ES-I3 (cell line): ENCODE results near the gene TPSD1.

Source experiments
- H3K36me3 ChIP-seq: 2 replicates; pipeline ENCODE4 v1.6.1; 2013; ENCODE audit warnings: mild to moderate bottlenecking, low read length, control low read depth, moderate library complexity; ENCODE audit not compliant: insufficient read depth
- H3K4me1 ChIP-seq: 2 replicates; pipeline ENCODE4 v1.6.1; 2013; ENCODE audit warnings: mild to moderate bottlenecking, control low read depth, low read length; ENCODE audit not compliant: insufficient read depth
- H3K9ac ChIP-seq: 2 replicates; pipeline ENCODE4 v1.6.1; 2013; ENCODE audit warnings: low read depth, mild to moderate bottlenecking, low read length, moderate library complexity
- H3K9me3 ChIP-seq: 2 replicates; pipeline ENCODE4 v1.6.1; 2013; ENCODE audit warnings: mild to moderate bottlenecking, low read length, moderate library complexity; ENCODE audit not compliant: control insufficient read depth, insufficient read depth

TPSD1 gene

GRCh38 chr16:1216681-1217400, 39.0 kb upstream of the TPSD1 start:
- Histone ChIP-seq H3K9me3 (no peaks in the 10 kb centered on the region), H3K9ac (no peak overlapping the region), H3K4me1 (no peaks in the 10 kb centered on the region), H3K36me3 (no peaks in the 10 kb centered on the region; the same call in 1 of the 2 replicates)

- H3K36me3 ChIP-seq: no peaks in the 10 kb centered on the region; the same call in 1 of the 2 replicates
- H3K9ac ChIP-seq: no peak overlapping the region
- H3K9me3 ChIP-seq: no peaks in the 10 kb centered on the region
- no peaks in the 10 kb centered on the region for H3K4me1 ChIP-seq
These were observed 38.3 kb upstream of the TPSD1 start for GRCh38 chr16:1217526-1217925.

- Histone ChIP-seq H3K9me3 (no peaks in the 10 kb centered on the region), H3K36me3 (no peaks in the 10 kb centered on the region; the same call in 1 of the 2 replicates), H3K4me1 (no peaks in the 10 kb centered on the region), H3K9ac (no peak overlapping the region)
These were observed 37.6 kb upstream of the TPSD1 start for GRCh38 chr16:1218061-1218929.

GRCh38 chr16:1218930-1219611, 36.8 kb upstream of the TPSD1 start:
- no peaks in the 10 kb centered on the region for H3K4me1 ChIP-seq
- H3K36me3 ChIP-seq: no peaks in the 10 kb centered on the region; the same call in 1 of the 2 replicates
- no peaks in the 10 kb centered on the region for H3K9me3 ChIP-seq
- H3K9ac ChIP-seq: no peak overlapping the region

DNA sequence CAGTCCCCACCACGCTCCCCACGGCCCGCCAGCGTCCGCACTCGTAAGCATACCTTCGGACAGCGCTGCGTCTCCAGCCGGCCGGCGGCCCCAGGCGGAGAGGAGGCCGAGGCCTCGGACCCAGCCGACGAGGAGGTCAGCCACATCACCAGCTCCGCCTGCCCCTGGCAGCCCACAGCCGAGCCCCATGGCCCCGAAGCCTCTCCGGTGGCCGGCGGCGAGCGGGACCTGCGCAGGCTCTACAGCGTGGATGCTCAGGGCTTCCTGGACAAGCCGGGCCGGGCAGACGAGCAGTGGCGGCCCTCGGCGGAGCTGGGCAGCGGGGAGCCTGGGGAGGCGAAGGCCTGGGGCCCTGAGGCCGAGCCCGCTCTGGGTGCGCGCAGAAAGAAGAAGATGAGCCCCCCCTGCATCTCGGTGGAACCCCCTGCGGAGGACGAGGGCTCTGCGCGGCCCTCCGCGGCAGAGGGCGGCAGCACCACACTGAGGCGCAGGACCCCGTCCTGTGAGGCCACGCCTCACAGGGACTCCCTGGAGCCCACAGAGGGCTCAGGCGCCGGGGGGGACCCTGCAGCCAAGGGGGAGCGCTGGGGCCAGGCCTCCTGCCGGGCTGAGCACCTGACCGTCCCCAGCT, 35.7 kb upstream of the TPSD1 start:
- H3K4me1 ChIP-seq: no peaks in the 10 kb centered on the region
- H3K9me3 ChIP-seq: no peaks in the 10 kb centered on the region
- H3K36me3 ChIP-seq: no peaks in the 10 kb centered on the region; the same call in 1 of the 2 replicates
- H3K9ac ChIP-seq: no peak overlapping the region

- Histone ChIP-seq H3K36me3 (no peaks in the 10 kb centered on the region; the same call in 1 of the 2 replicates), H3K9ac (no peak overlapping the region), H3K9me3 (no peaks in the 10 kb centered on the region), H3K4me1 (no peaks in the 10 kb centered on the region)
These were observed 34.8 kb upstream of the TPSD1 start for GRCh38 chr16:1220841-1221627.

DNA sequence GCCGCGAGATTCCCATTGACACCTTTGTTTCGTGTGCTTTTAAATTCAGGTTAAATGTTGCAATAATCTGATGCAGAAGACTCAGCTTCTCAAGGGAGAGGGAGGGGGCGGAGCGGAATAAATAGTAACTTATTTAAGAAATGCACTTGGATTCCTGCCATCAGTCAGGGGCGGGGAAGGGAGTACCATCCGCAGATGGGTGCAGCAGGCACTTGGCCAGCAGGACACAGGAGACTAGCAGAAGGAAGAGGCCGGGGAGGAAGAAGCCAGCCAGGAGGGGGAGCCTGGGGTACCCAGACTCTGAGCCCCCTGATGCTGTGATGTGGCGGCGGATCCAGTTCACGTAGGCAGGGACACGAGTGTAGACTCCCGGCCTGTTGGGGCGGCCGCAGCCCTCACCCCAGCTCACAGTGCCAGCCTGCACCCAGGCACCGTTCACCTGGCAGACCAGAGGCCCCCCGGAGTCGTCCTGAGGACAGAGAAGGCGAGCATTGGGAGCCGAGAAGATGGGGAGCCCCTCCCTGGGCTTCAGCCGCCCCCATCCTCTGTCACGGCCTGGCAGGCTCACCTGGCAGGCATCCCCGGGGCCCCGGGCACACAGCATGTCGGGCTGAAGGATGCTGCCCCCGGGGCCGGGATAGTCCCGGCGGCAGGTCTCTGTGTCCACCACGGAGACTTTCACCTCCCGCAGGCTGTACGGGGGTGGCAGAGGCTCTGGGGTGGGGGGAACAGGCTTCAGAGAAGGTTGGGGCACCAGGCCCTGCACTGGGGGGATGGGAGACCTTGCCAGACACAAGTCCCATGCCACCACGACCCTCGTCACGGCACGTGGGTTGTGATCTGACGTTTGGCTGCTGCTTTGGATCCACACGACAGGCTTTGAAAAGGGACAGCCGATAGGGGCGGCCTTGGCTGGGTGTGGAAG, 34.0 kb upstream of the TPSD1 start:
- Histone ChIP-seq H3K9me3 (no peaks in the 10 kb centered on the region), H3K4me1 (no peaks in the 10 kb centered on the region), H3K36me3 (no peaks in the 10 kb centered on the region; the same call in 1 of the 2 replicates), H3K9ac (no peak overlapping the region)

GRCh38 chr16:1222553-1223354, 33.1 kb upstream of the TPSD1 start:
- no peaks in the 10 kb centered on the region for H3K36me3 ChIP-seq
- no peaks in the 10 kb centered on the region for H3K9me3 ChIP-seq

DNA sequence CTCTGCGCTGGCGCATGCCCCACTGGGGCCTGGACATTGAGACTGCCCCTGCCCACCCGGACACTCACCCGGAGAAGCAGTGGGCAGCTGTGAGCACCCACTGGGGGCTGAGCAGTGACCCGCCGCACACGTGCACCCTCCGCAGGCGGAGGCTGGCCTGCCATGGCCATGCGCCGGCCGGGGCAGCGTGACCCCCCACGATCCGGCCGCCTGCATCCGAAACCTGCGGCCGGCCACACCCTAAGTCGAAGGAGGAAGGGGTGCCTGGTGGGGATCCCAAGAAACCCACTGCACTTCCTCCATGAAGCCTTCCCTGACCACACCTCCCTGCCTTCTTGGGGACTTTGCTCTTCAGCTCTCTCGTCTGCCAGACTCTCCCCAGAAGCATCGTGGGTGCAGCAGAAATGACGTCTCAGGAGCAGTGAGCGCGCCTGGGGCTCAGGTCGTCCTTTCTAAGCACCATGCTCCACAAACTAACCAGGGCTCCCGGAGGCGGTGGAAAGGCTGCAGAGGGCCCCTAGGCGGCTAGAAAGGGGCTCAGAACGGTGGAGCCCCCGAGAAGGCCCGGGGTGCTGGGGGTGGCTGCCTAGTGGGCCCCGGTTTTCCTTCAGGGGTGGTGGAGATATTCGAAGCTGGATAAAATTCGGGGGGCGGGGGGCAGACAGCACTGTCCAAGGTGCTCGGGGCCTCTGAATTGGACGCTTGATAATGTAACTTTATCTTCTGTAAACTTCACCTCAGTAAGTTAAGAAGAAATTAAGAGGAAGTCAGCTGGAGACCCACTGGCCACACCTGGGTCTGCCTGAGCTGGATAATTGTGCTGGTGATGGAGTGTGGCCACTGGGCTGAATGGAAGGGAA, 32.3 kb upstream of the TPSD1 start:
- Histone ChIP-seq H3K36me3 (no peaks in the 10 kb centered on the region), H3K4me1 (no peaks in the 10 kb centered on the region), H3K9ac (no peak overlapping the region), H3K9me3 (no peaks in the 10 kb centered on the region)

More at GRCh38 chr16:1222553-1223354, 33.1 kb upstream of the TPSD1 start:
- Histone ChIP-seq H3K4me1 (no peaks in the 10 kb centered on the region), H3K9ac (no peak overlapping the region)

- Histone ChIP-seq H3K9ac (no peak overlapping the region), H3K4me1 (no peaks in the 10 kb centered on the region), H3K9me3 (no peaks in the 10 kb centered on the region), H3K36me3 (no peaks in the 10 kb centered on the region)
These were observed 31.3 kb upstream of the TPSD1 start for GRCh38 chr16:1224558-1224957.

DNA sequence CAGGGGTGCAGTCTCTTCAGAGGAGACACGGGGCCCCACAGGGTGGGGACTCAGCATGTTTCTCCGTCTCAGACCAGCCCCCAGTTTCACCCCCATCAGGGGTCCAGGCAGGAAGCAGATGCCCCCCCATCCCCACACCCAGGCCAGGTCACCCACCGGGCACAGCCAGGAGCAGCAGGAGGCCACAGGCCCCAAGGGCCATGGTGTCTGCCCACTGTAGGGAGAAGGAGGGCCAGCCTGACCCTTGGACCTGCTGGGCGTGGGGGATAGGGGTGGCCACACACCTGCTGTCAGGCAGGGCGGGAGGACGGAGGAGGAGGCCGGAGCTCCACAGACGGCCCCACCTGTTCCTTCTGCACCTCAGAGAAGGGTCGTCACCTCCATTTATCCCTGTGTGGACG, 30.8 kb upstream of the TPSD1 start, which contains the start of gene TPSG1:
TSS of gene TPSG1 (minus strand) at position 218 of the 401 bp plus-strand sequence. CDS start at position 202, 16 bp downstream.
- H3K9me3 ChIP-seq: no peaks in the 10 kb centered on the region
- no peaks in the 10 kb centered on the region for H3K36me3 ChIP-seq
- H3K4me1 ChIP-seq: no peaks in the 10 kb centered on the region
- no peak within 1 kb of the TSS for H3K9ac ChIP-seq
